Astrocyte (in vitro differentiated cells and primary cell): ENCODE results near the gene FES. TPM values are rescaled to one million over a fixed set of nuclear protein-coding genes. Genes with fewer than 3 reads are reported as not detected.

Experiments used
- DNase-seq: peaks from one replicate; pipeline ENCODE4 v3.0.0-alpha.2; 2010; ENCODE audit warnings: low read depth
- FAIRE-seq: peaks from 2 replicates; lab custom pipeline; 2011; peaks lifted over from hg19 to GRCh38; lab: Jason Lieb, UNC
- H2AFZ ChIP-seq: 2 replicates; pipeline ENCODE4 v1.6.0; 2012; ENCODE audit warnings: low read depth, low read length, inconsistent platforms
- H3K27ac ChIP-seq: 2 replicates; pipeline ENCODE4 v1.5.1; 2011; ENCODE audit warnings: low read depth, low read length, inconsistent platforms
- H3K27me3 ChIP-seq: 2 replicates; pipeline ENCODE4 v1.6.0; 2011; ENCODE audit warnings: low read length, inconsistent platforms; ENCODE audit not compliant: insufficient read depth
- H3K36me3 ChIP-seq: 2 replicates; pipeline ENCODE4 v1.5.1; 2011; ENCODE audit warnings: low read length, inconsistent platforms; ENCODE audit not compliant: insufficient read depth
- H3K4me1 ChIP-seq: 2 replicates; pipeline ENCODE4 v1.5.1; 2011; ENCODE audit warnings: low read length, inconsistent platforms; ENCODE audit not compliant: insufficient read depth
- H3K4me2 ChIP-seq: 2 replicates; pipeline ENCODE4 v1.6.0; 2012; ENCODE audit warnings: low read length, inconsistent platforms
- H3K4me3 ChIP-seq: 2 replicates; pipeline ENCODE4 v1.5.1; 2011; ENCODE audit warnings: low read depth, mild to moderate bottlenecking, low read length, inconsistent platforms; ENCODE audit not compliant: insufficient read depth
- H3K79me2 ChIP-seq: 2 replicates; pipeline ENCODE4 v1.6.0; 2012; ENCODE audit warnings: mild to moderate bottlenecking, low read length, inconsistent platforms; ENCODE audit not compliant: insufficient read depth
- H3K9ac ChIP-seq: 2 replicates; pipeline ENCODE4 v1.6.0; 2012; ENCODE audit warnings: mild to moderate bottlenecking, low read length, inconsistent platforms
- H3K9me3 ChIP-seq: 2 replicates; pipeline ENCODE4 v1.5.1; 2012; ENCODE audit warnings: low read depth, mild to moderate bottlenecking, low read length, inconsistent platforms; ENCODE audit not compliant: insufficient read depth
- H4K20me1 ChIP-seq: 2 replicates; pipeline ENCODE4 v1.6.0; 2012; ENCODE audit warnings: low read length, inconsistent platforms; ENCODE audit not compliant: insufficient read depth
- H3K27ac Mint-ChIP-seq: one replicate; pipeline ENCODE4 v1.8.0; 2021; ENCODE audit warnings: mild to moderate bottlenecking, mixed read lengths; ENCODE audit not compliant: unreplicated experiment
- H3K27me3 Mint-ChIP-seq: one replicate; pipeline ENCODE4 v1.8.0; 2021; ENCODE audit warnings: low read depth, mixed read lengths; ENCODE audit not compliant: unreplicated experiment
- H3K36me3 Mint-ChIP-seq: one replicate; pipeline ENCODE4 v1.8.0; 2021; ENCODE audit warnings: low read depth, mixed read lengths; ENCODE audit not compliant: unreplicated experiment
- H3K4me1 Mint-ChIP-seq: one replicate; pipeline ENCODE4 v1.8.0; 2021; ENCODE audit warnings: low read depth, mixed read lengths; ENCODE audit not compliant: unreplicated experiment
- H3K4me3 Mint-ChIP-seq: one replicate; pipeline ENCODE4 v1.8.0; 2021; ENCODE audit warnings: mild to moderate bottlenecking, moderate library complexity, mixed read lengths; ENCODE audit not compliant: unreplicated experiment
- H3K9me3 Mint-ChIP-seq: one replicate; pipeline ENCODE4 v1.8.0; 2021; ENCODE audit warnings: mild to moderate bottlenecking, mixed read lengths; ENCODE audit not compliant: unreplicated experiment
- CTCF ChIP-seq: IDR thresholded peaks from 2 replicates; pipeline ENCODE4 v1.5.1; 2011; ENCODE audit warnings: low read depth, mild to moderate bottlenecking, inconsistent platforms, low read length, moderate library complexity; ENCODE audit not compliant: insufficient read depth
- EZH2 ChIP-seq: IDR thresholded peaks from 2 replicates; pipeline ENCODE4 v1.6.1; 2012; ENCODE audit warnings: mild to moderate bottlenecking, low read length, inconsistent platforms; ENCODE audit not compliant: insufficient read depth
- total RNA-seq: library from RNA; stranded (reverse); gene quantifications from 2 replicates; pipeline ENCODE4 v1.2.1, GENCODE V29; 2021

Gene FES
- total RNA-seq, 1 donor from 2014 or later, result 7.2 TPM

- peaks cover 18% of the 10 kb centered on the region for H3K36me3 Mint-ChIP-seq
- Histone ChIP-seq H3K4me2 (no peak overlapping the region), H3K4me1 (peaks cover 13% of the 10 kb centered on the region), H3K36me3 (no peaks in the 10 kb centered on the region), H3K9me3 (no peaks in the 10 kb centered on the region), H2AFZ (no peak overlapping the region), H3K4me3 (no peak overlapping the region), H3K79me2 (no peaks in the 10 kb centered on the region), H3K27me3 (no peaks in the 10 kb centered on the region), H3K27ac (no peak overlapping the region), H3K9ac (no peak overlapping the region), H4K20me1 (no peaks in the 10 kb centered on the region)
- H3K4me3 Mint-ChIP-seq, result peak overlapping the region; percentile 45
- H3K4me1 Mint-ChIP-seq, result peaks cover 2% of the 10 kb centered on the region
- no peaks in the 10 kb centered on the region for H3K9me3 Mint-ChIP-seq
- no peak overlapping the region for H3K27ac Mint-ChIP-seq
- no peak for FAIRE-seq
- TF ChIP-seq EZH2 (no peak), CTCF (no peak)
- H3K27me3 Mint-ChIP-seq, result peaks cover 15% of the 10 kb centered on the region
- DNase-seq, result no peak
Observed at GRCh38 chr15:90904746-90905145, 20.4 kb downstream of the FES start.

- Mint-ChIP-seq H3K27me3 (peaks cover 15% of the 10 kb centered on the region), H3K27ac (no peak overlapping the region), H3K4me1 (peaks cover 2% of the 10 kb centered on the region), H3K9me3 (no peaks in the 10 kb centered on the region), H3K4me3 (peak overlapping the region; percentile 64), H3K36me3 (peaks cover 18% of the 10 kb centered on the region)
- no peak for TF ChIP-seq CTCF
- TF ChIP-seq EZH2, result no peak
- Histone ChIP-seq H3K27ac (no peak overlapping the region), H3K4me1 (peaks cover 13% of the 10 kb centered on the region), H3K27me3 (no peaks in the 10 kb centered on the region), H3K79me2 (no peaks in the 10 kb centered on the region), H3K9ac (no peak overlapping the region), H2AFZ (no peak overlapping the region), H3K9me3 (no peaks in the 10 kb centered on the region), H3K4me3 (no peak overlapping the region), H4K20me1 (no peaks in the 10 kb centered on the region), H3K36me3 (no peaks in the 10 kb centered on the region), H3K4me2 (no peak overlapping the region)
- FAIRE-seq, result no peak
- no peak for DNase-seq
Observed at GRCh38 chr15:90905306-90906180, 21.2 kb downstream of the FES start.
